ENCODE measurements around the gene CDCA4.

GRCh38 chr14:105069522-105069870 lies 48.6 kb upstream of the CDCA4 start:
- TF ChIP-seq CTCF (IDR thresholded peaks at IDR 0.05; ENCODE audit: low read depth, low read length, poor library complexity, severe bottlenecking), result no peak
- no peak for TF ChIP-seq EZH2phosphoT487 (IDR thresholded peaks at IDR 0.05; ENCODE audit: borderline replicate concordance, low read length)
